GM10248 (cell line): ENCODE measurements around the gene CD4.
"Not testable (repeated sequence)": the region's sequence is repeated elsewhere in the genome, so short reads cannot be mapped to it uniquely, and the experiment has no call there.

ENCODE experiments used
- CTCF ChIA-PET: fragments of 300-600 bp; sonication (Branson Sonifier 250); formaldehyde crosslinking; extraction: SDS; loops from one replicate; lab custom pipeline; 2021; ENCODE audit warnings: antibody characterized with exemption; lab: Yijun Ruan, JAX
- POLR2A ChIA-PET: fragments of 350-650 bp; sonication (Branson Sonifier 250); formaldehyde crosslinking; extraction: SDS; loops from one replicate; lab custom pipeline; 2020; ENCODE audit warnings: antibody characterized with exemption; lab: Yijun Ruan, JAX
- DNase-seq: peaks from one replicate; pipeline ENCODE4 v3.0.0; 2012; ENCODE audit errors: extremely low spot score
- CTCF ChIP-seq: IDR thresholded peaks from 2 replicates; pipeline ENCODE4 v1.5.1; 2012; ENCODE audit warnings: mild to moderate bottlenecking, low read depth; ENCODE audit errors: extremely low read depth, missing control alignments, control extremely low read depth

CD4 gene

GRCh38 chr12:6860942-6861341 lies 71.6 kb downstream of the CD4 start:
- no peak for DNase-seq
- POLR2A ChIA-PET = interaction anchor here (0.8 kb wide), 1 partner anchor 10 kb away, joined by 6 read pairs; the partner anchor contains the start of genes CDCA3 and USP5
- CTCF ChIA-PET = interaction anchor here (2.1 to 3.2 kb wide), 3 partner anchors 8 to 11 kb away, joined by 6 to 12 read pairs (median 11); partner anchors contain the start of genes CDCA3 and SPSB2
- no peak for TF ChIP-seq CTCF

- TF ChIP-seq CTCF = no peak
- DNase-seq = no peak
- POLR2A ChIA-PET = interaction anchor here (0.8 kb wide), 1 partner anchor 10 kb away, joined by 6 read pairs; the partner anchor contains the start of genes CDCA3 and USP5
- CTCF ChIA-PET = interaction anchor here (2.1 to 3.2 kb wide), 3 partner anchors 8 to 10 kb away, joined by 6 to 12 read pairs (median 11); partner anchors contain the start of genes CDCA3 and SPSB2
These were observed 72.1 kb downstream of the CD4 start for GRCh38 chr12:6861391-6861790.

- ChIA-PET CTCF (interaction anchor here (0.6 to 11.3 kb wide), 2 partner anchors 10 to 19 kb away, joined by 3 to 130 read pairs; partner anchors contain the start of genes CDCA3 and USP5), POLR2A (interaction anchor here (0.6 kb wide), 1 partner anchor 12 kb away, joined by 3 read pairs; the partner anchor contains the start of gene CDCA3)
- no peak for TF ChIP-seq CTCF
- no peak for DNase-seq
These were observed 73.7 kb downstream of the CD4 start for GRCh38 chr12:6863033-6863432.

- CTCF ChIA-PET = interaction anchor here (11.3 kb wide), 1 partner anchor 10 kb away, joined by 130 read pairs; the partner anchor contains the start of genes CDCA3 and USP5
- TF ChIP-seq CTCF = no peak
- no peak for DNase-seq
- POLR2A ChIA-PET = no interaction called here
These were observed 74.4 kb downstream of the CD4 start for GRCh38 chr12:6863586-6864321.

- POLR2A ChIA-PET, DNase-seq: not testable (repeated sequence)
- CTCF ChIA-PET = interaction anchor here (0.7 to 11.3 kb wide), 5 partner anchors 12 to 80 kb away, joined by 3 to 130 read pairs (median 3); partner anchors contain the start of genes CDCA3 and USP5
These were observed 76.0 kb downstream of the CD4 start for GRCh38 chr12:6865307-6865706.

GRCh38 chr12:6866163-6866919 lies 77.0 kb downstream of the CD4 start:
- CTCF ChIA-PET = interaction anchor here (1.1 to 11.3 kb wide), 5 partner anchors 13 to 99 kb away, joined by 3 to 130 read pairs (median 11); partner anchors contain the start of genes CDCA3 and USP5
- DNase-seq = no peak
- POLR2A ChIA-PET = interaction anchor here (0.5 to 2.7 kb wide), 21 partner anchors 7 to 205 kb away, joined by 3 to 89 read pairs (median 6); partner anchors contain the start of genes C12orf57, CDCA3, COPS7A and PTMS
- no peak for TF ChIP-seq CTCF
